ENCODE measurements around the gene LNP1.

The LNP1 gene

DNA sequence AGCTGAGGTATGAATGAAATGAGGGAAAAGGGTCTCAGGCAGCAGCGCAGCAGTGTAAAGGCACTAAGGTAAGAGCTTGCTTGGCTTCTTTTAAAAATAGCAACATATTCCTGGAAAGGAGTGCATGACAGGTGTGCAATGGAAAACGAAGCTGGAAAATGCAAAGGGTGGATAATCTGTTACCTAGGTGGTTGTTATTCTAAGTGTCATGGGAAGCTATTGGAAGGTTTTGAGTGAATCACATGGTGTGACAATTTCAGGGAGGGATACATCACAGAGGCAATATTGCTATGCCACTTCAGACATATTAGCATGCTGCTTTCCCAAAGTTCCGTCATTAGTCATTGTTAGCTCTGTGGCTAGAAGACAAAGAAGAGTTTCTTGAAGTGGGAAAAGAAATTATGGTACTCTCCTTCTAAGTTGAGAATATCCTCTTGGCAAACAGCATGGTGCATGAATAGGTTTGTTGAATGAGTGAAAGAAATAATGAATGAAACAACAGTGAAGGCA, 62.4 kb downstream of the LNP1 start:
- Histone ChIP-seq H3K27ac (no peak overlapping the region), H3K27me3 (replicated peaks) (no peaks in the 10 kb centered on the region), H3K36me3 (replicated peaks) (no peaks in the 10 kb centered on the region), H3K4me3 (ENCODE audit: low read depth, low read length) (no peak overlapping the region)
- TF ChIP-seq, protein P1, sequence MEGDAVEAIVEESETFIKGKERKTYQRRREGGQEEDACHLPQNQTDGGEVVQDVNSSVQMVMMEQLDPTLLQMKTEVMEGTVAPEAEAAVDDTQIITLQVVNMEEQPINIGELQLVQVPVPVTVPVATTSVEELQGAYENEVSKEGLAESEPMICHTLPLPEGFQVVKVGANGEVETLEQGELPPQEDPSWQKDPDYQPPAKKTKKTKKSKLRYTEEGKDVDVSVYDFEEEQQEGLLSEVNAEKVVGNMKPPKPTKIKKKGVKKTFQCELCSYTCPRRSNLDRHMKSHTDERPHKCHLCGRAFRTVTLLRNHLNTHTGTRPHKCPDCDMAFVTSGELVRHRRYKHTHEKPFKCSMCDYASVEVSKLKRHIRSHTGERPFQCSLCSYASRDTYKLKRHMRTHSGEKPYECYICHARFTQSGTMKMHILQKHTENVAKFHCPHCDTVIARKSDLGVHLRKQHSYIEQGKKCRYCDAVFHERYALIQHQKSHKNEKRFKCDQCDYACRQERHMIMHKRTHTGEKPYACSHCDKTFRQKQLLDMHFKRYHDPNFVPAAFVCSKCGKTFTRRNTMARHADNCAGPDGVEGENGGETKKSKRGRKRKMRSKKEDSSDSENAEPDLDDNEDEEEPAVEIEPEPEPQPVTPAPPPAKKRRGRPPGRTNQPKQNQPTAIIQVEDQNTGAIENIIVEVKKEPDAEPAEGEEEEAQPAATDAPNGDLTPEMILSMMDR (IDR thresholded peaks at IDR 0.05; ENCODE audit: low read depth, low read length, missing control alignments) = no peak
- no peak for DNase-seq
- in situ Hi-C loops (cut with HindIII; ENCODE audit: low pct_ligation_motif_present, low sequenced_read_pairs) = no loop called here

DNA sequence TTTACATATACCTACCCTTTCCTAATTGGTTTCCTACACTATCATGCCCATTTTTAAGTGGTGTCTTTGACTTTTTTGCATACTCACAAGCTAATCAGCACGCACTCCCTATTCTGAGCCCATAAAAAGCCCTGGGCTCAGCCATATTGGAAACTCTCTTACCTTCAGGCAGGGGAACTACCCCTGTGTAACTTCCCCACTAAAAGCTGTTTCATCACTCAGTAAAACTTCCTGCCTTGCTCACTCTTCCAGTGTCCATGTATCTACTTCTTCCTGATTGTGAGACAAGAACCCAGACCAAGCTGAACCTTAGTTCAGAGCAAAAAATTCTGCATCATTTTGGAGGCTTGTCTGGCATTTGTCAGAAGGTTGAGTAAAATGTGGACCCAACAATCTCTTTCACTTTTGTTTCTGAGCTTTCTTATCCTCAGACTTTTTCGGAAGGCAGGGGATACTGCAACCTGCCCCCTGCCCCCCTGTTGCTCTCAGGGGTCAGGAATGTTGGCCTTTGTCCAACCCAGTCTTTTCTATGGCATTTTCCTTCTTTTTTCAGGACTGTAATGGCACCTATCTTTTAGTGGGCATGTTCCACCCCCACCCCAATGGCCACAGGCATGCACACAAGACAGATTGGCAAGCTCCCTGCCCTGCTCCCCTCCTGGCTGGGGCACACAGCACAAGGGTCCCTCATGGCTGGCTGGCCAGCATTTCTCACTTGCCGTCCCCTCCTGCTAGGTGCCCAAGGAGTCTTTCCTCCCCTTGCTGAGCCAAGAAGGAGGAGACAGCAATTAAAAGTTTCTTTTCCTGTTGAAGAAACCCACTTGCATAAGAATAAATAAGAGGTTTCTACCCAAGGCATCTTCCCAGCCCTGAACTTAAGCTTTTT, 64.8 kb downstream of the LNP1 start:
- in situ Hi-C loops (cut with HindIII; ENCODE audit: low pct_ligation_motif_present, low sequenced_read_pairs) = no loop called here
- Histone ChIP-seq H3K27ac (no peak overlapping the region), H3K4me3 (ENCODE audit: low read depth, low read length) (no peak overlapping the region), H3K27me3 (replicated peaks) (no peaks in the 10 kb centered on the region), H3K36me3 (replicated peaks) (no peaks in the 10 kb centered on the region)
- DNase-seq = no peak
- TF ChIP-seq, protein P1 (IDR thresholded peaks at IDR 0.05; ENCODE audit: low read depth, low read length, missing control alignments) = no peak

DNA sequence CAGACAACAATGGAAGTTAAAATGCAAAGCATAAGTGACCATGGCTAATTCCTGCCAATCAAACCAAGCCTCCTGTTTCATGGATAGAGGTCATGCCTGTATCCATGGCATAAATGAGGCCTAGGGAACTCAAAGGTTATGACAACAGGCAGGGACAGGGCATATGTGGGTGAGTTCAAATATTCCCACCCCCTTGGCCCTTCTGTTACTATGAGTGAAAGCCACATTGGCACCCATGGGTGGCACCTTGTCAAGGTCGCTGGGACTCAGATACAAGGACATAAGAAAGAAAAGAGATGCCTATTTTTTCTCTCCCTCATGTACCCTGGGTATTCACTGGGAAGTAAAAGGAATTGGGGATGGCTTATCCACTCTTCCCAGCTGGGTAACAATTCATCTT, 65.8 kb downstream of the LNP1 start:
- H3K27me3 ChIP-seq (replicated peaks) = no peaks in the 10 kb centered on the region
- H3K27ac ChIP-seq = no peak overlapping the region
- no peak for DNase-seq
- no peak overlapping the region for H3K4me3 ChIP-seq (ENCODE audit: low read depth, low read length)
- TF ChIP-seq, protein P1 (IDR thresholded peaks at IDR 0.05; ENCODE audit: low read depth, low read length, missing control alignments) = no peak
- in situ Hi-C loops (cut with HindIII; ENCODE audit: low pct_ligation_motif_present, low sequenced_read_pairs) = no loop called here
- H3K36me3 ChIP-seq (replicated peaks) = no peaks in the 10 kb centered on the region

DNA sequence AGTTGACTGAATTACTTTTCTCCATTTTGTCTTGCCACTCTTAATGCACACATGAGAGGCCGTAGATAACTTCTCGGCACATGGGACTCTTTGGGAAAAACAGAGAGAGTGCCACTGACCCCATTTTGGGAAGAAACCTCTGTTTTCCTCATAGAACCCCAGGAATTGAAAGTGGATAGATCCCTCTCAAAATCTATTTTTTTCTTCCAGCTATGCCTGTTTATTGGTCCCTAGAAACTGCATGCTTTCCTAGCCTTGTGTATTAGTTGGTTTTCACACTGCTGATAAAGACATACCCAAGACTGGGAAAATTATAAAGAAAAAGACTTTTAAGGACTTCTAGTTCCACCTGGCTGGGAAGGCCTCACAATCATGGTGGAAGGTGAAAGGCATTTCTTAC, 67.3 kb downstream of the LNP1 start:
- no peak overlapping the region for H3K4me3 ChIP-seq (ENCODE audit: low read depth, low read length)
- no peak overlapping the region for H3K27ac ChIP-seq
- TF ChIP-seq, protein P1 (IDR thresholded peaks at IDR 0.05; ENCODE audit: low read depth, low read length, missing control alignments) = no peak
- H3K27me3 ChIP-seq (replicated peaks) = no peaks in the 10 kb centered on the region
- in situ Hi-C loops (cut with HindIII; ENCODE audit: low pct_ligation_motif_present, low sequenced_read_pairs) = no loop called here
- DNase-seq = no peak
- H3K36me3 ChIP-seq (replicated peaks) = no peaks in the 10 kb centered on the region

DNA sequence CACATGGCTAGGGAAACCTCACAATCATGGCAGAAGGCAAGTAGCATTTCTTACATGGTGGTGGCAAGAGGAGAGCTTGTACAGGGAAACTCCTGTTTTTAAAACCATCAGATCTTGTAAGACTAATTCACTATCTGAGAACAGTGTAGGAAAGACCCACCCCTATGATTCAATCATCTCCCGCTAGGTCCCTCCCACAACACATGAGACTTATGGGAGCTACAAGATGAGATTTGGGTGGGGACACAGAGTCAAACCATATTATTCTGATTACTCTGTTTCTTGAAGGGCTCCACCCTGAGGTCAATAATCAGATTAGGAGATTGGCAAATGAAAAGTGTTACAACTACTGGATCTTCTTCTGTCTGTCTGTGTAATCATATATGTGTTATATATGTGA, 69.6 kb downstream of the LNP1 start:
- no peak overlapping the region for H3K27ac ChIP-seq
- no peaks in the 10 kb centered on the region for H3K36me3 ChIP-seq (replicated peaks)
- H3K27me3 ChIP-seq (replicated peaks) = no peaks in the 10 kb centered on the region
- in situ Hi-C loops (cut with HindIII; ENCODE audit: low pct_ligation_motif_present, low sequenced_read_pairs) = no loop called here
- no peak overlapping the region for H3K4me3 ChIP-seq (ENCODE audit: low read depth, low read length)
- DNase-seq = no peak
- TF ChIP-seq, protein P1 (IDR thresholded peaks at IDR 0.05; ENCODE audit: low read depth, low read length, missing control alignments) = no peak
